HL-60 (cell line): ENCODE measurements around the gene MKKS.

Experiments used
- POLR2AphosphoS5 ChIP-seq: IDR thresholded peaks from 2 replicates; pipeline ENCODE4 v1.6.1; 2012; ENCODE audit warnings: low read depth
- TF ChIP-seq, protein P1 (sequence below): IDR thresholded peaks from one replicate; pipeline ENCODE4 v1.5.1; 2011; ENCODE audit warnings: low read length, control low read depth, inconsistent platforms; ENCODE audit not compliant: insufficient read depth

DNA sequence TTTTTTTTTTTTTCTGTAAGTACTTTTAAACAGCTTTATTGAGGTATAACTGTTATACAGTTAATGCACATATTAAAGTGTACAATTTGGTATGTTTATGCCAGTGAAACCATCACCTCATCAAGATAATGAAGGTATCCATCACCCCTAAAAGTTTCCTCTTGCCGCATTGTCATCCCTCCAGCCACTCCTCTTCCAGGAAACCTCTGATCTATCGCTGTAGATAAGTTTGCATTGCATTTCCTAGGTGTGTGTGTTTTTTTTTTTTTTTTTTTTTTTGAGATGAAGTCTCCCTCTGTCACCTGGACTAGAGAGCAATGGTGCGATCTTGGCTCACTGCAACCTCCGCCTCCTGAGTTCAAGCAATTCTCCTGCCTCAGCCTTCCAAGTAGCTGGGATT is 4.2 kb upstream of the MKKS start:
- TF ChIP-seq POLR2AphosphoS5: no peak
- TF ChIP-seq, protein P1, sequence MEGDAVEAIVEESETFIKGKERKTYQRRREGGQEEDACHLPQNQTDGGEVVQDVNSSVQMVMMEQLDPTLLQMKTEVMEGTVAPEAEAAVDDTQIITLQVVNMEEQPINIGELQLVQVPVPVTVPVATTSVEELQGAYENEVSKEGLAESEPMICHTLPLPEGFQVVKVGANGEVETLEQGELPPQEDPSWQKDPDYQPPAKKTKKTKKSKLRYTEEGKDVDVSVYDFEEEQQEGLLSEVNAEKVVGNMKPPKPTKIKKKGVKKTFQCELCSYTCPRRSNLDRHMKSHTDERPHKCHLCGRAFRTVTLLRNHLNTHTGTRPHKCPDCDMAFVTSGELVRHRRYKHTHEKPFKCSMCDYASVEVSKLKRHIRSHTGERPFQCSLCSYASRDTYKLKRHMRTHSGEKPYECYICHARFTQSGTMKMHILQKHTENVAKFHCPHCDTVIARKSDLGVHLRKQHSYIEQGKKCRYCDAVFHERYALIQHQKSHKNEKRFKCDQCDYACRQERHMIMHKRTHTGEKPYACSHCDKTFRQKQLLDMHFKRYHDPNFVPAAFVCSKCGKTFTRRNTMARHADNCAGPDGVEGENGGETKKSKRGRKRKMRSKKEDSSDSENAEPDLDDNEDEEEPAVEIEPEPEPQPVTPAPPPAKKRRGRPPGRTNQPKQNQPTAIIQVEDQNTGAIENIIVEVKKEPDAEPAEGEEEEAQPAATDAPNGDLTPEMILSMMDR: no peak
